ENCODE measurements around the gene DGKI.

The DGKI gene

DNA sequence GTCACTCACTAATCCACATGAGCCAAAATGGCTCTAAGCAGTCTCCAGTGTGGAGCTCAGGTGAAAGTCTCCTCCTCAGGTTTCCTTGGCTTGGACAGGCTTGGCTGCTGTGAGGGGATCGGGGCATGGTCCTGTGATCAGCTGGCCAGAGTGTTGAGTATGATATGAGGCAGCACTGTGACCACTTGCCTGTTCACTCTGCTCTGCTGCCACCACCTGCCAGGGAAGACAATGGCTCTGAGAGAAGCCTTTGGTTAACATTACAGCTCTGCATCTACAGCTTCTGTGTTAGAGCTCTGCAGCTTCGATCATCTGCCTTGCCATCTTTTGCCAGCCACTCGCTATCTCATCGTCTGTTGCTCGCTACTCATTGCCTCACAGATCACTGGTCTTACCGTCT, 483.1 kb downstream of the DGKI start:
- Mint-ChIP-seq H3K4me3 (no peak overlapping the region), H3K4me1 (no peaks in the 10 kb centered on the region), H3K27me3 (no peaks in the 10 kb centered on the region), H3K9me3 (peaks cover 11% of the 10 kb centered on the region), H3K36me3 (no peaks in the 10 kb centered on the region), H3K27ac (no peak overlapping the region)

DNA sequence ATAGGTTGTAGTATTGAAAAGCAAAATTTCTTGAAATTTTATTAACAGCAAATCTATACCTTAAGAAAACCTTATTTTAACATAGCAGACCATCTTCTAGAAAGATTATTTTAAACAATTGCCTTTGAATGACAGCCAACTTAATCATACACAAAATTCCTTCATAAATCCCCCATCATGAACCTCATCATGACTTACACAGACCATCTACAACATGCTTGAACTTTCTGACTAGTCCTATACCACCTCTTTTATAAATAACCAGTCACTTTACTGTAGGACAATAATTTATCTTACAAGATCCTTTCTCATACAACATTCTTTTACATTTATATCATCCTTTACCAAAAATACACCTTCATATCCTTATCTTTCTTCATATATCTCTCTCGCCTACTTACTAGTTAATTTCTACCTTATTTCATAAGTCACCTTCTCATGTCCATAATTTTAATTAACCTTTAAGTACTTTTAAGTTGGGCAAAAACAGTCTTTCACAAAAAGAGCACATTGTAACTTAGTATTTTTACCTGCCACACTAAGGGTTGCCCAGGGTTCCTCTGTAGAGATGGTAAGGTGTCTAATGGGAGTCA, 486.6 kb downstream of the DGKI start:
- Mint-ChIP-seq H3K9me3 (peaks cover 11% of the 10 kb centered on the region), H3K27me3 (no peaks in the 10 kb centered on the region), H3K4me3 (no peak overlapping the region), H3K36me3 (no peaks in the 10 kb centered on the region), H3K27ac (no peak overlapping the region), H3K4me1 (no peaks in the 10 kb centered on the region)

DNA sequence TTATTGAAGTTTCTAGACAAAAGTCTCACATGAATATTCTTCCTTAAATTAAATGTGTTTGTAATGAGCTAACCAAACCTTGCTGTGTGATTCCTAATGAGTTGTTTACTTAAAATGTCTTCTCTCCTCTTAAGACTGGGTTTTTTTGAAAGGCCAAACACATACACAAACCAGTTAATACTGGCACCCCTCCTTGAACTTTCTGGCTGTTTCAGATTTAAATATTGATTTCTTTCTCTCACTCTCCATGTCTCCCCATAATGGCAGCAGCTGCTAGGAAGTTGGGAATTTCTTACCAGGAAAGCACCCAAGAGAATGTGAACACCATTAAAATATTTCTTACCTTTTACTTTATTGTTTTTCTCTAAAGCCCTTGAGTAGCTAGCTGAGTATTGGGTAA, 491.8 kb downstream of the DGKI start:
- no peak overlapping the region for H3K4me3 Mint-ChIP-seq
- H3K27me3 Mint-ChIP-seq = no peaks in the 10 kb centered on the region
- no peaks in the 10 kb centered on the region for H3K4me1 Mint-ChIP-seq
- H3K27ac Mint-ChIP-seq = no peak overlapping the region
- H3K9me3 Mint-ChIP-seq = peaks cover under 1% of the 10 kb centered on the region
- H3K36me3 Mint-ChIP-seq = no peaks in the 10 kb centered on the region

GRCh38 chr7:137354396-137354795, 492.4 kb downstream of the DGKI start:
- Mint-ChIP-seq H3K27ac (no peak overlapping the region), H3K4me3 (no peak overlapping the region), H3K9me3 (no peaks in the 10 kb centered on the region), H3K36me3 (no peaks in the 10 kb centered on the region), H3K4me1 (no peaks in the 10 kb centered on the region), H3K27me3 (no peaks in the 10 kb centered on the region)

GRCh38 chr7:137351941-137352340, 494.8 kb downstream of the DGKI start:
- H3K27me3 Mint-ChIP-seq = no peaks in the 10 kb centered on the region
- no peak overlapping the region for H3K27ac Mint-ChIP-seq
- no peaks in the 10 kb centered on the region for H3K36me3 Mint-ChIP-seq
- H3K9me3 Mint-ChIP-seq = peaks cover 6% of the 10 kb centered on the region
- no peaks in the 10 kb centered on the region for H3K4me1 Mint-ChIP-seq
- no peak overlapping the region for H3K4me3 Mint-ChIP-seq

DNA sequence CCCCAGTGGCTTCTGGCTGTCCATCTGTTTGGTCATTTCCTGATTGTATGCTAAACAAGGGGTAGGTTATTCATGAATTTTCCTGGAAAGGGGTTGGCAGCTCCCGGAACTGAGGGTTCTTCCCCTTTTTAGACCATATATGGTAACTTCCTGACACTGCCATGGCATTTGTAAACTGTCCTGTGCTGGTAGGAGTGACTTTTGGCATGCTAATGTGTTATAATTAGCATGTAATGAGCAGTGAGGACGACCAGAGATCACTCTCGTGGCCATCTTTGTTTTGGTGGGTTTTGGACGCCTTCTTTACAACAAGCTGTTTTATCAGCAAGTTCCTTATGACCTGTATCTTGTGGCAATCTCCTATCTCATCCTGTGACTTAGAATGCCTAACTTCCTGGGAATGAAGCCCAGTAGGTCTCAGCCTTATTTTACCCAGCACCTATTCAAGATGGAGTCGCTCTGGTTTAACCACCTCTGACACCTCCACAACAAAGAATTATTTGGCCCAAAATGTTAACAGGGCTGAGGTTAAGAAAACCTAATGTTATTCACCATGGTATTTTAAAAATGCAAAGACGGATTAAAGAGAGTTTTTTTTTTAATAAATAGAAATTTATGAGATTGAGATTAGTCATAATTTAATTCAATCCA, 500.9 kb downstream of the DGKI start:
- H3K36me3 Mint-ChIP-seq = no peaks in the 10 kb centered on the region

GRCh38 chr7:137343281-137343841, 503.4 kb downstream of the DGKI start, which contains the start of gene PTN:
Gene PTN, minus strand, starts transcription at chr7:137343733. Its CDS starts 88,760 bp downstream, at chr7:137254973.
- Mint-ChIP-seq H3K4me3 (no peak within 1 kb of the TSS), H3K4me1 (no peaks in the 10 kb centered on the region), H3K27me3 (no peaks in the 10 kb centered on the region), H3K36me3 (no peaks in the 10 kb centered on the region), H3K9me3 (peaks cover 1% of the 10 kb centered on the region), H3K27ac (no peak within 1 kb of the TSS)

More for the DNA sequence above, 500.9 kb downstream of the DGKI start:
- Mint-ChIP-seq H3K27ac (no peak overlapping the region), H3K27me3 (no peaks in the 10 kb centered on the region), H3K4me3 (no peak overlapping the region), H3K9me3 (peaks cover 6% of the 10 kb centered on the region), H3K4me1 (no peaks in the 10 kb centered on the region)

GRCh38 chr7:137342828-137343261, 503.9 kb downstream of the DGKI start:
- Mint-ChIP-seq H3K27me3 (peaks cover under 1% of the 10 kb centered on the region), H3K36me3 (no peaks in the 10 kb centered on the region), H3K27ac (no peak overlapping the region), H3K4me1 (no peaks in the 10 kb centered on the region), H3K9me3 (no peaks in the 10 kb centered on the region), H3K4me3 (no peak overlapping the region)

DNA sequence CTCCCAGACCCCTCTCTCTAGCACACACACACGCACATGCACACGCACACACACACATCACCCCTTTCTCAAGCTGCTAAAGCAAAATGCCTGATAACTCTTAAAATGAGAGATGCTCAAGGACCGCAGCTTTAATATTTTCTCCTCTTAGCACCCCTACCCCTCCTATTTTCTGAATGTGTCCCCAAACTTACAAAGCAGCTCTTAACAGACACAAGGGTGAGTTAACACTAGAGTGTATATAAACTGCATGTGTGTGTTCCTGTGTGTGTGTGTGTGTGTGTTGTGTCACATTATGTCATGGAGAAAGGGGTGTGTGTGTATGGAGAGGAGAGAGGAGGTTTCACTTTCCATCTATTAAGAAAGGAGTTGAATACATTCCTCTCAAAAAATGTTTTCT, 504.5 kb downstream of the DGKI start:
- Mint-ChIP-seq H3K36me3 (no peaks in the 10 kb centered on the region), H3K27ac (no peak overlapping the region), H3K9me3 (peaks cover 5% of the 10 kb centered on the region), H3K4me3 (no peak overlapping the region), H3K27me3 (peaks cover 1% of the 10 kb centered on the region), H3K4me1 (no peaks in the 10 kb centered on the region)

DNA sequence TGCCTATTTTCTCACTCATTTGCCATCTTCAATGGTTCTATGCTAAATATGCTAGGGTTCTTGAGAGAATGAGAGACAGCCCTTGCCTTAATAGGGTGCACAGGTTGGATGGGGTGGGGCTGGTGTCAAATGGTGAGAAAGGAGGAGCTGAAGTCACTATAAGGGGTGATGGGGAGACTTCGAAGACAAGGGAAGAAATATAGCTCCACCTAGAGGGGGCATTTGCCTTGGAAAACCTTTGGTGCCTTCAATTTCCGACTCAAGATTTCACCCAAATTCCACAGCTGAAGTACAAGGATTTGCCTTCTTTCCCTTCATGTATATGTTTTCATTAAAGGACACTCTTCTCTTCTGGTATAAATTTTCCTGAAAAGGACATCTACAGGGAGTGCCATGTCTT, 508.9 kb downstream of the DGKI start:
- Mint-ChIP-seq H3K27ac (no peak overlapping the region), H3K4me3 (no peak overlapping the region), H3K9me3 (peaks cover 6% of the 10 kb centered on the region), H3K27me3 (peaks cover 1% of the 10 kb centered on the region), H3K36me3 (no peaks in the 10 kb centered on the region), H3K4me1 (no peaks in the 10 kb centered on the region)

DNA sequence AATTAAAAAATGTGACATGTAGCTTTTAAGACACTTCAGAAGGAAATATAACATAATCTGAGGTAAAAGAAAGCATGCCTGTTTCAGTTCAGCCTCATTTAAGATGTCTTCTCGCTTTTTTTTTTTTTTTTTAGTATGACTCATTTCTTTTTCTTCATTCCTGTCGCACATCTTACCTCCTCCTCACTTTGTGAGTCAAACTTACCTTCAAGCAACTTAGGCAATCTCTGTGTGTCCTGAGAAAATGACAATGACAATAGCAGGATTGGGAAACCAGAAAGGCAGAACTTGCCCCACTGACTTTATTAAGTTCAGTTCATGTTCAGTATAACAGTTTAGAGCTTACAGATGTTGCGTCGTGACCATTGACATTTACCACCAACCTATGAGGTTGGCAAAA, 511.0 kb downstream of the DGKI start:
- H3K4me3 Mint-ChIP-seq = no peak overlapping the region
- H3K27ac Mint-ChIP-seq = no peak overlapping the region
- H3K36me3 Mint-ChIP-seq = no peaks in the 10 kb centered on the region
- H3K4me1 Mint-ChIP-seq = no peaks in the 10 kb centered on the region
- H3K27me3 Mint-ChIP-seq = peaks cover 1% of the 10 kb centered on the region
- H3K9me3 Mint-ChIP-seq = peaks cover 6% of the 10 kb centered on the region

DNA sequence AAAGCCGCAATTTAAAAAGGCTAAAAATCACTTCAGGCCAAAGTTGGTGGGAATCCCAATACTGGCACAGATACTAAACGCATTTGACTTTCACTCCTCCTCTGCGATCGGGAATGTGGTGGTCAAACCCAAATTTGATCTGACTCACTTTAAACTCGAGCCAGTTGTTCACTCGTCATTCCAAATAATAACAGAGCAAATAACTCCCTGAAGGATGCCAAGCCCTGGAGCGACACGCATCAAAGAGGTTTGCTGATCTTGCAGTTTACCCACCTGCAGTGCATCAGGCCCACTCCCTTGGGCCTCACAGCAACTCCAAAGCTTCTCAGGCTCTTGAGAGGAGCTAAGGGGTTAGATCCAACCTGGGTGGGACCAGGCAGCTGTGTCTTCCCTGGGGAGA, 515.4 kb downstream of the DGKI start:
- H3K4me1 Mint-ChIP-seq = no peaks in the 10 kb centered on the region
- H3K36me3 Mint-ChIP-seq = no peaks in the 10 kb centered on the region
- H3K4me3 Mint-ChIP-seq = no peak overlapping the region
- H3K27me3 Mint-ChIP-seq = peaks cover 2% of the 10 kb centered on the region
- H3K27ac Mint-ChIP-seq = no peak overlapping the region
- no peaks in the 10 kb centered on the region for H3K9me3 Mint-ChIP-seq
